Measurements from ENCODE around the gene ASXL2.
"Not testable (repeated sequence)": the region's sequence is repeated elsewhere in the genome, so short reads cannot be mapped to it uniquely, and the experiment has no call there.

ASXL2 gene

GRCh38 chr2:25831746-25832449 is 46.4 kb downstream of the ASXL2 start:
- DNase-seq, result no peak

GRCh38 chr2:25829828-25830227 is 48.5 kb downstream of the ASXL2 start:
- no peak for DNase-seq

GRCh38 chr2:25829377-25829704 is 48.9 kb downstream of the ASXL2 start:
- no peak for DNase-seq

GRCh38 chr2:25828532-25829376 is 49.5 kb downstream of the ASXL2 start:
- DNase-seq, result not testable (repeated sequence)

- DNase-seq, result peak; percentile 53
These were observed 53.0 kb downstream of the ASXL2 start for GRCh38 chr2:25825238-25825637.

- no peak for DNase-seq
These were observed 53.6 kb downstream of the ASXL2 start for GRCh38 chr2:25824718-25825117.

GRCh38 chr2:25824216-25824615 is 54.1 kb downstream of the ASXL2 start:
- no peak for DNase-seq

- peak; percentile 65 for DNase-seq
These were observed 55.8 kb downstream of the ASXL2 start for GRCh38 chr2:25822190-25823117.

- DNase-seq, result no peak
These were observed 56.8 kb downstream of the ASXL2 start for GRCh38 chr2:25821225-25822056.

- DNase-seq, result no peak
These were observed 58.7 kb downstream of the ASXL2 start for GRCh38 chr2:25819597-25820039.

- no peak for DNase-seq
These were observed 60.7 kb downstream of the ASXL2 start for GRCh38 chr2:25817630-25818029.

- DNase-seq, result no peak
These were observed 61.3 kb downstream of the ASXL2 start for GRCh38 chr2:25817006-25817405.

GRCh38 chr2:25816249-25816648 is 62.0 kb downstream of the ASXL2 start:
- no peak for DNase-seq

- DNase-seq, result no peak
These were observed 63.6 kb downstream of the ASXL2 start for GRCh38 chr2:25814681-25815080.

GRCh38 chr2:25810428-25810827 is 67.9 kb downstream of the ASXL2 start:
- DNase-seq, result no peak

- no peak for DNase-seq
These were observed 68.6 kb downstream of the ASXL2 start for GRCh38 chr2:25809646-25810045.

GRCh38 chr2:25808006-25808383 is 70.3 kb downstream of the ASXL2 start:
- DNase-seq, result no peak

- no peak for DNase-seq
These were observed 71.3 kb downstream of the ASXL2 start for GRCh38 chr2:25806941-25807340.

- no peak for DNase-seq
These were observed 72.3 kb downstream of the ASXL2 start for GRCh38 chr2:25805987-25806386.

- no peak for DNase-seq
These were observed 73.9 kb downstream of the ASXL2 start for GRCh38 chr2:25804338-25804737.

GRCh38 chr2:25799301-25799700 is 79.0 kb downstream of the ASXL2 start:
- DNase-seq, result no peak

Data from activated CD8-positive, alpha-beta memory T cell treated with anti-CD3 and anti-CD28 coated beads, Interleukin-2, amount 50 U/mL, for 4 hours (primary cell).